Mucosa of rectum (tissue), 2 donors: Measurements from ENCODE around the gene KIF21B.

ENCODE experiments used
- H3K27ac ChIP-seq, 2 donors: one replicate each; pipeline ENCODE4 v1.7.0; 2013; ENCODE audit warnings: inconsistent platforms in 2 of 2, low read depth in 2 of 2, low read length in 2 of 2
- H3K27me3 ChIP-seq, 2 donors: one replicate each; pipeline ENCODE4 v1.7.0; 2013; ENCODE audit warnings: low read length in 2 of 2; ENCODE audit not compliant: control insufficient read depth in 2 of 2, insufficient read depth in 2 of 2
- H3K36me3 ChIP-seq, 2 donors: one replicate each; pipeline ENCODE4 v1.7.0; 2013; ENCODE audit warnings: low read length in 2 of 2; ENCODE audit not compliant: control insufficient read depth in 2 of 2, insufficient read depth in 2 of 2
- H3K4me1 ChIP-seq, 2 donors: one replicate each; pipeline ENCODE4 v1.7.0; 2013; ENCODE audit warnings: low read length in 2 of 2, mild to moderate bottlenecking in 1 of 2; ENCODE audit not compliant: control insufficient read depth in 2 of 2, insufficient read depth in 2 of 2
- H3K4me3 ChIP-seq, 2 donors: one replicate each; pipeline ENCODE4 v1.7.0; 2013; ENCODE audit warnings: low read length in 2 of 2
- H3K9ac ChIP-seq, 2 donors: one replicate each; pipeline ENCODE4 v1.7.0; 2013; ENCODE audit warnings: low read length in 2 of 2, low read depth in 1 of 2, mild to moderate bottlenecking in 1 of 2
- H3K9me3 ChIP-seq, 2 donors: one replicate each; pipeline ENCODE4 v1.7.0; 2013; ENCODE audit warnings: low read length in 2 of 2; ENCODE audit not compliant: control insufficient read depth in 2 of 2
- donor health status: healthy.
- donor health status: Normal muscosa, but diverticular disease.

KIF21B gene

DNA sequence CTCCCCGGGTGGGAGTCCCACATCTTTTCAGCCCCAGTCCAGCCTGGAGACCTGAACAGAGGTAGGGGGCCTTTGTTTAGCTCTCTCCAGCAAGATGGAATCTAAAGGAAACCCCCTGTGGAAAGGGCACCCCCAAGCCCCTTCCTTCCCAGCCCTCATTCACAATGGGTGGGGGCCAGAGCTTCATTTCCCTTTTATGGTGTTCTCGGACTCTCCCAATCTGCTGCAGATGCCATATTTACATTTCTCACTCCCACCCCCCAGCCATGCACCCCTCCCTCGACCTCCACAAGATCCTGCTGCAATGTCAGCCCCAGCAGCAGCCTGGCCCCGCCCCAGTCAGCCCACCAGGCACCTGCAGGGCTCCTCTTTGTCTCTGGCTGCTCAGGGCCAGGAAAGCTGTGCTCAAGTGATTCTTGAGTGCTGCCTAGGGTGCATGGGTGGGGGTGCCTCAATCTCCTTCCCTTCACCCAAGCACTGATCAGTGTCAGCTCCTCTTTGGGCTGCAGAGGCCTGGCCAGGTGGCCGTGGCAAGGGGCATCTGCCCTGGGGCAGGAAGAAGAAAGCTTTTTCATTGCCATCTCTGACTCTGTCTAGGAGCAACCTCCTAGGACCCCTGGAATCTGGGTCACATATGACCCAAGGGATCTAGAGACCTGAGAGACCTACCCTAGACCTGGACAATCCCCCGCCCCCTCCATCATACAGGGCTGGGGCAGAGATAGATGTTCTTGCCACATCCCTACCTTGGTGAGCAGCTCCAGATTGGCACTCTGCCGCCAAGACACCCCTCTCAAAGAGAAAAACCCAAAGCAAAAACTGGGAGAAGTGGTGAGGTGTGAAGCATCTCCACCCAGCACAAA, 1.7 kb downstream of the KIF21B start:
- H3K9ac ChIP-seq: peak overlapping the region; percentile 58 to 63

GRCh38 chr1:201020721-201021629, 2.5 kb downstream of the KIF21B start:
- Histone ChIP-seq H3K9ac (peak overlapping the region; percentile 22 to 56), H3K4me1 (peaks cover 28 to 45% of the 10 kb centered on the region in 2 donors), H3K4me3 (peak overlapping the region in 1 of 2 donors; percentile 7), H3K9me3 (no peaks in the 10 kb centered on the region), H3K27me3 (no peaks in the 10 kb centered on the region), H3K27ac (peak overlapping the region; percentile 74 to 84), H3K36me3 (no peaks in the 10 kb centered on the region)

More for the DNA sequence above, 1.7 kb downstream of the KIF21B start:
- Histone ChIP-seq H3K4me1 (peaks cover 20 to 42% of the 10 kb centered on the region in 2 donors), H3K27me3 (no peaks in the 10 kb centered on the region), H3K27ac (peak overlapping the region in 1 of 2 donors; percentile 84), H3K36me3 (no peaks in the 10 kb centered on the region), H3K9me3 (no peaks in the 10 kb centered on the region), H3K4me3 (peak overlapping the region in 1 of 2 donors; percentile 76)

DNA sequence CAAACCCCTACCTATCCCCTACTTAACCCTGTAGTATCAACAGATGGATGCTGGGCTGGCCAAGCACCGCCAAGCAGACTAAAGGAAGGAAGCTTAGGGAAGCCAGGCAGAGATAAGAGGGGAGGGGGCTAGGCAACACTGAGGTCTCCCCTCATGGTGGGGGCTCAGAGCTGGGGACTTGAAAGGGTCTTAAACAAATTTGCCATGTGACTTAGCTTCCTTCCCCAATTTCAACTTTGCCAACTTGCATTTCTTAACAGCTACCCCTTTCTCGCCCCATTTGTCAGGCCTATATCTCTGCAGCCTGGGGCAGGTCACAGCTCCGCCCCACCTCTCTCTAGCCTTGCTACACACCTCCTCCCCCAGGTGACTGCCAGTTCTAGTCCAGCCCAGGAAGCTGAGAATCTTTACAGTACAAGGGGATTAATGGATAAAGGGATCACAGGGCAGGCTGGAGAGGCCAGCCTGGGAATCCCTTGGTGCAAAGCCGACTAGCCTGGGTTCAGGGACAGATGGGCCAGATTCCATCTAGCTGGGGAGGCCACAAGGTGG, 3.4 kb downstream of the KIF21B start:
- peak overlapping the region; percentile 22 to 56 for H3K9ac ChIP-seq
- peak overlapping the region; percentile 74 to 84 for H3K27ac ChIP-seq
- H3K9me3 ChIP-seq: no peaks in the 10 kb centered on the region
- no peaks in the 10 kb centered on the region for H3K36me3 ChIP-seq
- peaks cover 36 to 51% of the 10 kb centered on the region in 2 donors for H3K4me1 ChIP-seq
- no peak overlapping the region for H3K4me3 ChIP-seq
- H3K27me3 ChIP-seq: no peaks in the 10 kb centered on the region

DNA sequence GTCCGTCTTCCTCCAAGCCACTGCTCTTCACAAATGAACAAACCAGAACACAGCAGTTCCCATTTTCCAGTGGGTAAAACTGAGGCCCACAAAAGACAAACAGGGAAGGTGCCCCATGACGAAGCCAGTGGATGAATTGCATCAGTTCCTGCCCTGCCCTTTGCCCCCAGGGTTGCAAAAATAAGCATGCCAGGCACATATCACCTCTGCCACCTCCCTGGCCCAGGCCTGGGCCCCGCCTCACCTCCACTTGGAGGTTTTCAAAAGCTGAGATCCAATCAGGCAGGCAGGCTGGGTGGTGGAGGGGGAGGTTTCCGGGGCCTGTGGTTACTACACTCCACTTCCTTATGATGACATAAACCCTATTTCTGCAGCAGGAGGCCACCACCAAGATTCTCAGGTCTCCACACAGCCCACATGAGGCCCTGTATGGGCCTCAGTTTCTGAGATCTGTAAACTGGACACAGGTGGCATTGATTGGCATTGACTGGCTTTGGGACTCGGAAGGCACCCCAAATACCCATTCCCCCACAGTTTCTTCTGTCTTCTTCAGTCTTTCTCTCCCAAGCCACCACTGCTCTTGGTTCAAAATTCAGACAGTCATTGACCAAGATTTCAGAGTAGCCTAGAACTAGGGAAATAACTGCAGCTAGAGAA, 4.1 kb downstream of the KIF21B start:
- peak overlapping the region in 1 of 2 donors; percentile 26 for H3K4me3 ChIP-seq
- H3K4me1 ChIP-seq: peaks cover 36 to 51% of the 10 kb centered on the region in 2 donors
- H3K36me3 ChIP-seq: no peaks in the 10 kb centered on the region
- no peaks in the 10 kb centered on the region for H3K27me3 ChIP-seq
- H3K27ac ChIP-seq: peak overlapping the region; percentile 74 to 84
- peak overlapping the region; percentile 32 to 56 for H3K9ac ChIP-seq
- H3K9me3 ChIP-seq: no peaks in the 10 kb centered on the region

GRCh38 chr1:201017828-201018163, 5.7 kb downstream of the KIF21B start:
- Histone ChIP-seq H3K9ac (no peak overlapping the region), H3K4me1 (peaks cover 36 to 52% of the 10 kb centered on the region in 2 donors)

GRCh38 chr1:201016943-201017827, 6.3 kb downstream of the KIF21B start:
- no peak overlapping the region for H3K9ac ChIP-seq

More at GRCh38 chr1:201017828-201018163, 5.7 kb downstream of the KIF21B start:
- H3K9me3 ChIP-seq: no peaks in the 10 kb centered on the region
- no peaks in the 10 kb centered on the region for H3K27me3 ChIP-seq
- H3K36me3 ChIP-seq: no peaks in the 10 kb centered on the region
- H3K4me3 ChIP-seq: no peak overlapping the region
- H3K27ac ChIP-seq: no peak overlapping the region

GRCh38 chr1:201016211-201016651, 7.3 kb downstream of the KIF21B start:
- H3K9ac ChIP-seq: peak overlapping the region in 1 of 2 donors; percentile 8
- no peaks in the 10 kb centered on the region for H3K9me3 ChIP-seq
- no peak overlapping the region for H3K27ac ChIP-seq
- no peak overlapping the region for H3K4me3 ChIP-seq
- no peaks in the 10 kb centered on the region for H3K27me3 ChIP-seq
- H3K4me1 ChIP-seq: peaks cover 36 to 40% of the 10 kb centered on the region in 2 donors
- no peaks in the 10 kb centered on the region for H3K36me3 ChIP-seq

More at GRCh38 chr1:201016943-201017827, 6.3 kb downstream of the KIF21B start:
- no peak overlapping the region for H3K4me3 ChIP-seq
- peaks cover 36 to 48% of the 10 kb centered on the region in 2 donors for H3K4me1 ChIP-seq
- H3K9me3 ChIP-seq: no peaks in the 10 kb centered on the region
- H3K27me3 ChIP-seq: no peaks in the 10 kb centered on the region
- no peak overlapping the region for H3K27ac ChIP-seq
- no peaks in the 10 kb centered on the region for H3K36me3 ChIP-seq

GRCh38 chr1:201015551-201016091, 7.9 kb downstream of the KIF21B start:
- no peak overlapping the region for H3K27ac ChIP-seq
- H3K4me3 ChIP-seq: no peak overlapping the region
- H3K27me3 ChIP-seq: no peaks in the 10 kb centered on the region
- peaks cover 30 to 36% of the 10 kb centered on the region in 2 donors for H3K4me1 ChIP-seq
- no peaks in the 10 kb centered on the region for H3K36me3 ChIP-seq
- H3K9me3 ChIP-seq: no peaks in the 10 kb centered on the region
- no peak overlapping the region for H3K9ac ChIP-seq
